Heart left ventricle (tissue), 16 donors: ENCODE data around the gene ATP1A1. TPM values are rescaled to one million over a fixed set of nuclear protein-coding genes. Genes with fewer than 3 reads are reported as not detected.

Experiments used
- ATAC-seq, 4 donors: fragments of 200-7000 bp; cut with Tn5 transposase; one replicate each; pipeline ENCODE4 v1.9.1; 2020 to 2022; ENCODE audit warnings: moderate library complexity in 4 of 4, mild to moderate bottlenecking in 3 of 4, moderate number of reproducible peaks in 1 of 4
- DNase-seq, 5 donors: peaks; one replicate each; pipeline ENCODE4 v3.0.0-alpha.2; 2020
- H3K27ac ChIP-seq, 12 donors: fragments of 200-600 bp; sonication (generic) in 4 of 12; one replicate each; pipeline versions ENCODE4 v1.5.0 to v1.8.0; 2016 to 2022; ENCODE audit warnings: mild to moderate bottlenecking in 2 of 12
- H3K27me3 ChIP-seq, 9 donors: fragments of 200-600 bp; sonication (generic) in 2 of 9; one replicate each; pipeline versions ENCODE4 v1.5.1 to v1.8.0; 2016 to 2022; ENCODE audit warnings: mild to moderate bottlenecking in 3 of 9
- H3K36me3 ChIP-seq, 9 donors: fragments of 200-600 bp; sonication (generic) in 2 of 9; one replicate each; pipeline versions ENCODE4 v1.5.0 to v1.8.0; 2018 to 2022; ENCODE audit warnings: mild to moderate bottlenecking in 2 of 9
- H3K4me1 ChIP-seq, 12 donors: fragments of 200-600 bp; sonication (generic) in 4 of 12; one replicate each; pipeline versions ENCODE4 v1.5.0 to v1.8.0; 2016 to 2022; ENCODE audit warnings: mild to moderate bottlenecking in 3 of 12
- H3K4me3 ChIP-seq, 12 donors: fragments of 200-600 bp; sonication (generic) in 4 of 12; one replicate each; pipeline versions ENCODE4 v1.5.0 to v1.8.0; 2017 to 2022; ENCODE audit warnings: mild to moderate bottlenecking in 9 of 12, moderate library complexity in 4 of 12
- H3K9me3 ChIP-seq, 12 donors: fragments of 200-600 bp; sonication (generic) in 4 of 12; one replicate each; pipeline versions ENCODE4 v1.5.0 to v1.8.0; 2016 to 2022; ENCODE audit warnings: mild to moderate bottlenecking in 1 of 12
- POLR2A ChIP-seq, 2 donors: fragments of 450-650 bp; IDR thresholded peaks; one replicate each; pipeline ENCODE4 v1.6.1; 2017; ENCODE audit warnings: antibody characterized with exemption in 2 of 2, mild to moderate bottlenecking in 2 of 2, moderate library complexity in 2 of 2
- WGBS, 4 donors: extraction: QIAGEN DNeasy Blood & Tissue Kit in 2 of 4; methylation state at CpG; one replicate each; pipeline versions ENCODE4 v1.1.5 to v1.1.7; 2013 to 2018; 5-methylcytosine and 5-hydroxymethylcytosine counted together
- intact Hi-C, 10 donors: fragments of 100-400 bp; cut with DNase I; formaldehyde crosslinking; loops; one replicate each; pipeline versions ENCODE4 v1.11.1 to v1.14.2; 2022
- polyA plus RNA-seq, 2 donors: library from polyadenylated mRNA; stranded (reverse); fragments of 200-250 nt; gene quantifications; one replicate each; pipeline ENCODE4 v1.2.3, GENCODE V29; 2013
- total RNA-seq, 9 donors: library from RNA; depleted of rRNA in 2 of 9; stranded (reverse); fragments of >200 nt in 2 of 9; fragmentation: NEBNext Ultra II Directional in 3 of 9; extraction: Animal tissue kit (Norgen Biotek cat#: 25700) in 3 of 9; gene quantifications; one replicate each; pipeline versions ENCODE4 v1.1.0 to v1.2.4, GENCODE V29; 2016 to 2023
- TF ChIP-seq, protein P1 (sequence below), 12 donors: fragments of 200-600 bp; sonication (generic) in 4 of 12; IDR thresholded peaks; one replicate each; pipeline versions ENCODE4 v1.5.0 to v1.8.0; 2018 to 2022; ENCODE audit warnings: antibody characterized with exemption in 12 of 12, mild to moderate bottlenecking in 5 of 12
- donor health status: ischemic (EF 13 %, LVEDD 7.1; RV severe dilation, severe dysfunction).
- donor health status: healthy with polysubstance abuse.
- donor health status: DM: no; HTN: yes; CAD: no.
- donor health status: DM: no; HTN: no; CAD: no.
- donor health status: ischemic (EF 25% LVEDD 6.9; RV normal size, moderate dysfunction).
- donor health status: ischemic (EF 25% LVEDD 5.7; RV mildly dilated, moderate dysfunction).
- donor health status: healthy.
- donor health status: DM: yes; HTN: yes; CAD: no.
- donor health status: ischemic (EF 35%, LVEDD 5.7; RV mildly dilated, moderate dysfunction).
- donor health status: nonischemic (EF 11% LVEDD 7.7; RV severe dilation, severe dysfunction).
- donor health status: DM: yes; HTN: yes; CAD: no.
- donor health status: PGD.
- donor health status: ischemic (EF 29% LVEDD 5.4; RV normal size, mild dysfunction).
- donor health status: nonischemic (EF 23%, LVEDD 6.1; RV moderate dilation, normal function).

The ATP1A1 gene
- total and polyA plus RNA-seq, 11 donors, result 115 to 896 (median 241) TPM

DNA sequence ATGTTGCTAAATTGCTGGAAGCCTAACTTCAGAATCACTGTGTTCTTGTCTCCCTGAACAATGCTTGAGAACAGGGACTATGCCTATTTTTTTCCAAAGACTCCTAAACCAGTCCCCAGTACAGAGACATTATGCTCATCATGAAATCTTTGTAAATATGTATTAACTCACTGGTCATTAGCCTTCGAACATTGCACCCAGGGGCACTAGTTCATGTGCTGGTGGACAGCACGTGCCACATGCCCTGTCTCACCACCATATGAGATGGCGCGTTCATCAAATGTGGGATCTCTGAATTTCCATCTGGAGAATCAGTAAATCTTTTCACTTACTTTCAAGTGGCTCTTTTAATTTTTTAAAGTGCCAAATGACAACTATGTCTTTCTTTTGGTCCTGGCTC is 11.0 kb upstream of the ATP1A1 start:
- H3K4me3 ChIP-seq, result no peak overlapping the region
- intact Hi-C loops, result loop anchor here in 4 of 10 donors (5.0 kb wide), 1 partner anchor 125 kb away; no protein-coding TSS in a partner anchor
- 94 to 98% (median 96%) methylated on average over 4 of the region's 4 CpGs for WGBS, 4 donors
- TF ChIP-seq POLR2A (IDR thresholded peaks at IDR 0.05), result no peak
- TF ChIP-seq, protein P1, sequence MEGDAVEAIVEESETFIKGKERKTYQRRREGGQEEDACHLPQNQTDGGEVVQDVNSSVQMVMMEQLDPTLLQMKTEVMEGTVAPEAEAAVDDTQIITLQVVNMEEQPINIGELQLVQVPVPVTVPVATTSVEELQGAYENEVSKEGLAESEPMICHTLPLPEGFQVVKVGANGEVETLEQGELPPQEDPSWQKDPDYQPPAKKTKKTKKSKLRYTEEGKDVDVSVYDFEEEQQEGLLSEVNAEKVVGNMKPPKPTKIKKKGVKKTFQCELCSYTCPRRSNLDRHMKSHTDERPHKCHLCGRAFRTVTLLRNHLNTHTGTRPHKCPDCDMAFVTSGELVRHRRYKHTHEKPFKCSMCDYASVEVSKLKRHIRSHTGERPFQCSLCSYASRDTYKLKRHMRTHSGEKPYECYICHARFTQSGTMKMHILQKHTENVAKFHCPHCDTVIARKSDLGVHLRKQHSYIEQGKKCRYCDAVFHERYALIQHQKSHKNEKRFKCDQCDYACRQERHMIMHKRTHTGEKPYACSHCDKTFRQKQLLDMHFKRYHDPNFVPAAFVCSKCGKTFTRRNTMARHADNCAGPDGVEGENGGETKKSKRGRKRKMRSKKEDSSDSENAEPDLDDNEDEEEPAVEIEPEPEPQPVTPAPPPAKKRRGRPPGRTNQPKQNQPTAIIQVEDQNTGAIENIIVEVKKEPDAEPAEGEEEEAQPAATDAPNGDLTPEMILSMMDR (IDR thresholded peaks at IDR 0.05), result no peak
- H3K27ac ChIP-seq, result no peak overlapping the region
- H3K27me3 ChIP-seq, result no peaks in the 10 kb centered on the region
- no peaks in the 10 kb centered on the region for H3K9me3 ChIP-seq
- peaks cover 0 to 18% (median 11%) of the 10 kb centered on the region in 12 donors for H3K4me1 ChIP-seq
- ATAC-seq (no peak), DNase-seq (no peak)
- H3K36me3 ChIP-seq, result no peaks in the 10 kb centered on the region

DNA sequence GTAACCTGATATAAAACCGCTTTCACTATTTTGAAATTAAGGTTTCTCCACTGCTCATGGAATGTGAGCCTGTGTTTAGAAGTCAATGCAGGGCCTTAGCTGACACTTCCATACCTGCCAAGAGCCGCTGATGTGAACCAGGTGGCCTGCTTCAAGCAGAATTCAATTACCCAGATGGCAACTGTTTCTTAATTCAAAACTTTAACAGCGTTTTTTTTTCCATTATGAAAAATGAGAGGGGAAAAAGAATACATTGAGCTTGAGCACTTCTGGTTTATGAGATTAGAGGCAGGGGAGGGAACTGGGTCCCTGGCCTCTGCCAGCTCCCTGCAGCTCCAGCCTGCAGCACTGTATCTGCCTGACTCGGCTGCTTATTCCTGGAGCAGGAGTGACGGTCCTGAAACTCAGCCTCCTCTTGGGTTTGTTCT is 7.7 kb upstream of the ATP1A1 start:
- H3K9me3 ChIP-seq, result no peaks in the 10 kb centered on the region
- no peaks in the 10 kb centered on the region for H3K36me3 ChIP-seq
- TF ChIP-seq, protein P1 (IDR thresholded peaks at IDR 0.05), result no peak
- no peak for TF ChIP-seq POLR2A (IDR thresholded peaks at IDR 0.05)
- DNase-seq, result peak in 1 of 5 donors; percentile 41
- intact Hi-C loops, result loop anchor here in 2 of 10 donors (5.0 kb wide), 2 partner anchors 127 to 198 kb away; no protein-coding TSS in a partner anchor
- H3K4me1 ChIP-seq, result peaks cover 0 to 18% (median 9%) of the 10 kb centered on the region in 12 donors
- peak in 3 of 4 donors; percentile 65 to 72 (median 68) for ATAC-seq
- WGBS, 4 donors, result 24 to 33% (median 32%) methylated on average over 5 of the region's 5 CpGs
- no peaks in the 10 kb centered on the region for H3K27me3 ChIP-seq
- peak overlapping the region in 1 of 12 donors; percentile 11 for H3K27ac ChIP-seq
- H3K4me3 ChIP-seq, result no peak overlapping the region

- H3K9me3 ChIP-seq, result no peaks in the 10 kb centered on the region
- no peaks in the 10 kb centered on the region for H3K36me3 ChIP-seq
- H3K27ac ChIP-seq, result no peak overlapping the region
- TF ChIP-seq, protein P1 (IDR thresholded peaks at IDR 0.05), result no peak
- TF ChIP-seq POLR2A (IDR thresholded peaks at IDR 0.05), result no peak
- no peaks in the 10 kb centered on the region for H3K27me3 ChIP-seq
- intact Hi-C loops, result loop anchor here in 2 of 10 donors (5.0 kb wide), 2 partner anchors 126 to 199 kb away; no protein-coding TSS in a partner anchor
- peak in 2 of 4 donors; percentile 31 to 42 for ATAC-seq
- DNase-seq, result no peak
- 38 to 48% (median 46%) methylated on average over 5 of the region's 5 CpGs for WGBS, 4 donors
- no peak overlapping the region for H3K4me3 ChIP-seq
- H3K4me1 ChIP-seq, result peaks cover 0 to 18% (median 9%) of the 10 kb centered on the region in 12 donors
Observed at GRCh38 chr1:116365857-116366256, 7.2 kb upstream of the ATP1A1 start.

GRCh38 chr1:116367256-116367945 is 5.6 kb upstream of the ATP1A1 start:
- H3K27ac ChIP-seq, result no peak overlapping the region
- no peaks in the 10 kb centered on the region for H3K27me3 ChIP-seq
- no peak overlapping the region for H3K4me3 ChIP-seq
- ATAC-seq (no peak), DNase-seq (no peak)
- H3K4me1 ChIP-seq, result peaks cover 0 to 20% (median 14%) of the 10 kb centered on the region in 12 donors
- WGBS, 4 donors, result 94 to 99% (median 97%) methylated on average over 3 of the region's 3 CpGs
- H3K9me3 ChIP-seq, result no peaks in the 10 kb centered on the region
- TF ChIP-seq POLR2A (IDR thresholded peaks at IDR 0.05), result no peak
- TF ChIP-seq, protein P1 (IDR thresholded peaks at IDR 0.05), result no peak
- no peaks in the 10 kb centered on the region for H3K36me3 ChIP-seq
- intact Hi-C loops, result loop anchor here in 2 of 10 donors (5.0 kb wide), 2 partner anchors 125 to 200 kb away; no protein-coding TSS in a partner anchor
